Measurements from ENCODE around the gene FYN.

The FYN gene

GRCh38 chr6:111805511-111806164 lies 67.6 kb downstream of the FYN start:
- no peak for DNase-seq

GRCh38 chr6:111804627-111805235 lies 68.5 kb downstream of the FYN start:
- no peak for DNase-seq

GRCh38 chr6:111803804-111804203 lies 69.4 kb downstream of the FYN start:
- no peak for DNase-seq

- DNase-seq, result no peak
Observed at GRCh38 chr6:111803371-111803770, 69.9 kb downstream of the FYN start.

GRCh38 chr6:111802720-111803330 lies 70.4 kb downstream of the FYN start:
- DNase-seq, result no peak

GRCh38 chr6:111802015-111802414 lies 71.2 kb downstream of the FYN start:
- no peak for DNase-seq

GRCh38 chr6:111800821-111801220 lies 72.4 kb downstream of the FYN start:
- DNase-seq, result no peak

- DNase-seq, result no peak
Observed at GRCh38 chr6:111800259-111800765, 72.9 kb downstream of the FYN start.

- no peak for DNase-seq
Observed at GRCh38 chr6:111799576-111800258, 73.5 kb downstream of the FYN start.

- no peak for DNase-seq
Observed at GRCh38 chr6:111798281-111798725, 74.9 kb downstream of the FYN start.

GRCh38 chr6:111796310-111796918 lies 76.8 kb downstream of the FYN start:
- DNase-seq, result no peak

GRCh38 chr6:111795558-111795957 lies 77.7 kb downstream of the FYN start:
- DNase-seq, result no peak

- no peak for DNase-seq
Observed at GRCh38 chr6:111794727-111795452, 78.4 kb downstream of the FYN start.

GRCh38 chr6:111794300-111794699 lies 79.0 kb downstream of the FYN start:
- DNase-seq, result no peak

GRCh38 chr6:111793711-111794111 lies 79.5 kb downstream of the FYN start:
- no peak for DNase-seq

- no peak for DNase-seq
Observed at GRCh38 chr6:111792914-111793700, 80.1 kb downstream of the FYN start.

- DNase-seq, result no peak
Observed at GRCh38 chr6:111792241-111792640, 81.0 kb downstream of the FYN start.

- DNase-seq, result no peak
Observed at GRCh38 chr6:111791415-111791814, 81.8 kb downstream of the FYN start.

GRCh38 chr6:111789598-111789997 lies 83.7 kb downstream of the FYN start:
- no peak for DNase-seq

GRCh38 chr6:111788379-111789276 lies 84.6 kb downstream of the FYN start:
- DNase-seq, result peak; percentile 66

Data from NCI-H1105 (cell line).